ENCODE results near the gene USP12.

GRCh38 chr13:27101289-27101688 lies 70.3 kb downstream of the USP12 start:
- TF ChIP-seq CTCF (IDR thresholded peaks at IDR 0.05) (no peak), POLR2AphosphoS5 (IDR thresholded peaks at IDR 0.05) (no peak)
